Activated CD8-positive, alpha-beta memory T cell treated with anti-CD3 and anti-CD28 coated beads, Interleukin-2, amount 50 U/mL, for 1 hour (primary cell): Measurements from ENCODE around the gene TSC22D1.
"Not testable (repeated sequence)": the region's sequence is repeated elsewhere in the genome, so short reads cannot be mapped to it uniquely, and the experiment has no call there.

ENCODE experiments used
- DNase-seq: peaks from one replicate; pipeline ENCODE4 v3.0.0-alpha.2; 2020; ENCODE audit errors: extremely low read depth

TSC22D1 gene

DNA sequence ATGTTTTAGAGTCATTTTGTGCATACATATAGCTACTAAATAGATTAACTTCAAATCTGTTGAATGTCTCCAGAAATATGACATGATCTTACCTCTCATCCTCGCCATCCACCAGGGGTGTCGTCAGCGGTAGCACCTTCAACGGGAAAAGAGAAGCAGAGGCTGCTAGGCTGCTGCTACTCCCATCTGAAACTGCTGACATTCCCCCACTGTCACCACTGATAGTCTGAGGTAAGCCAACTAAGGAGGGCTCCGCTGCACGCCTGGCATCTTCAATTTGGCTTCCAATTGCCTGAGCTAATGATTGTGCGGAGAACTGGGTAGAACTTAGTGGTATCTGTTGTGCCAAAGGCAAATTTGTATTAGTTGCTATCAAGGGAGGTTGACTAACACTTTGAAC is 3.1 kb downstream of the TSC22D1 start:
- no peak for DNase-seq

DNA sequence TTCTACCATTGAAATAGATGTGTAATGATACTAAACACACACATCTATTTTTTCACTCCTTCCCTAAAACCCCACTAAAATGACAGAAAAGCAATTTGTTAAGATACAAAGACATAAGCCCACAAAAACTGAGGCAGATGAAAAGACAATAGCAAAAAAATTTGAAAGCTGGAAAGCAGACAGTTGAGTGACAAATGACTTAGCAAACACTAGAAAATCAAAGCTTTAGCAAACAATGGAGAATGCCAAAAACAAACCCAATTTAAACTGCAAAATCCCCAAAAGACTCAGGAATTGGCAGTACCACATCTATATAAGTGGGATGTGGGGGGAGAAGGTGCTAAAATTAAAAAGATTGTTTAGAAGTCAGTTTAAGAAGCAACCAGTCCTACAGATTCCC is 9.5 kb downstream of the TSC22D1 start:
- DNase-seq, result no peak

DNA sequence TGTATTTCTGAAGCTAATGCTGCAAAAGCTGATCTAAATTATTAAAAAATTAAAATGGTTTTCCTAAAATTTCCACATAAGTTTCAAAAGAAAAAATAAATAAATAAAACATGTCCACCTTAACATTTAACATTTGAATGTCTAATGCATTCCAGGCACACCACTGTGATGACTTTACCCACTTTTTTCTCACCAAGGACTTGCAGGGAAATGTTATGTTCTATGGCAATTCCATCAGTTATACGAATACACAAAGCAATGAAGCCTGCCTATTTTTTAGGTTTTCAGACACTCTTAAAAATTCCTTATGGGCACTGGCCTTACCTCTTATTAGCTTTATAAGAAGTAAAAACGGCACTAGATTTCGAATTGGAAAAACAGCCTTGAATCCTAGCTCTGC is 10.2 kb downstream of the TSC22D1 start:
- DNase-seq, result no peak

DNA sequence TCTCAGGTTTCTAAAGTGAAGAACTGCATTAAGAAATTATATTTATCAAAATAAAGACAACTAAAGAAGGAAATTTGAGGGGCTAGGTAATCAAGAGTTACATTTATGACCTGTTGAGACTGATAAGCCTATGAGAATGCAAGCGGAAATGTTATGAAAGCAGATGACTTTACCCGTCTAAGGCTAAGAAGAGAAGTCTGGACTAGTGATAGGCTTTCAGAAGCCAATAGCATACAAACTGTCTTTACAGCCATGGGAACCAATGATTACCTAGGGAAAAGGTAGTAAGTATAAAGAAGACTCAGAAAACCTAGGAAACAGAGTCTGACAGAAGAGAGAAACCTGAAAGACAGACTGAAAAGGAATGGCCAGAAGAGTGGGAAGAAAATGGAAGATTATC is 11.2 kb downstream of the TSC22D1 start:
- no peak for DNase-seq

DNA sequence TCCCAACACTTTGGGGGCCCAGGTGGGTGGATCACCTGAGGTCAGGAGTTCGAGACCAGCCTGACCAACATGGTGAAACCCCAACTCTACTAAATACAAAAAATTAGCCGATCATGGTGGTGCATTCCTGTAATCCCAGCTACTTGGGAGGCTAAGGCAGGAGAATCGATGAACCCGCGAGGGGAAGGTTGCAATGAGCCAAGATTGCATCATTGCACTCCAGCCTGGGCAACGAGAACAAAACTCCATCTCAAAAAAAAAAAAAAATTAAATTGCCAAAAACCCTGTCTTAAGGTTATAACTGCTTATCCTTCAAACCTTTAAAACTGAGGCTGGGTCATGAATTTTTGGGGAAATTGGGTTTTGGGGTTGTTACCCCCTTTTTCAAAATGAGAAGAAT is 13.3 kb downstream of the TSC22D1 start:
- not testable (repeated sequence) for DNase-seq

DNA sequence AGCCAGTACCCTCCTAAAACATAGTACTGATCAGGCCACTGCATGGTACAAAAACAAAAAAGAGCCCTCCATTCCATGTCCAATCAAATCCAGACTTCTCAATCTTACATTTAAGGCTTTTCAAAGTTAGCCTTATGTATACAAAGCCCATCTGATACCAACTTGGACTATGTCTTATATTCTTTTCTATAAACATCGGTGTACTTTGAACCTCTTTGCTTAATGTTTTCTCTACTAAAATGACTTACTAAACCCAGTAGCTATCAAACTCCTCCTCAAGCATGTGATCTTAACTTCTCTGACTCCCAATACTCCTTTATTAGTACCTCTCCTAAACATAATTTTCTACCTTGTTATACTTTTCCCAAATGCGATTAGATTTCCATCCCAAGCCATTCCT is 14.8 kb downstream of the TSC22D1 start:
- DNase-seq, result no peak

DNA sequence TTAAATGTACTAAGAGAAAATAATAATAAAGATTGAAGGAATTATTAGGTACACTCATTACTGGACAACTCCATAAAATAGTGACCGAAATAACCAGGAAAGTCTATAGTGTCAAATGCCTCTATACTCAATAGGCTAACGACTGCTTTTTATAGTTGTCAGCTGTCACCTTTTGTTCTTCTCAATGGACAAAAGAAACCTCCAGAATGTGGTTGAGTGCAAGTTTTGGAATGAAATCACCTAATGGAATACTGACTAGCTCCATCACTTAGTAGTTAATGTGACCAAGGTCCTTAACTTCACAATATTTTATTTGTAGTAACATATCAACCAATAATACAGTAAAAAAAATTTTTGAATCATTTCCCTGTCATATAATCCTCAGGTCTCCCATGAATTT is 18.1 kb downstream of the TSC22D1 start:
- no peak for DNase-seq

DNA sequence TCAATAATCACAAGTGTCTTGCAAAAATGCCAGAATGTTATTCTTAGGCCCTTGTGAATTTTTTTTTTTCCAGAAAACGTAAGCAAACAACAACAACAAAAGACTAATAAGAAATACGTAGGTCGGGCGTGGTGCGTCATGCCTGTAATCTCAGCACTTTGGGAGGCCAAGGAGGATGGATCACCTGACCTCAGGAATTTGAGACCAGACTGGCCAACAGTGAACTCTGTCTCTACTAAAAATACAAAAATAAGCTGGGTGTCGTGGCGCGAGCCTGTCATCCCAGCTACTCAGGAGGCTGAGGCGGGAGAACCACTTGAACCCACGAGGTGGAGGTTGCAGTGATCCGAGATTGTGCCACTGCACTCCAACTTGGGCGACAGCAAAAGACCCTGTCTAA is 20.9 kb downstream of the TSC22D1 start:
- no peak for DNase-seq

DNA sequence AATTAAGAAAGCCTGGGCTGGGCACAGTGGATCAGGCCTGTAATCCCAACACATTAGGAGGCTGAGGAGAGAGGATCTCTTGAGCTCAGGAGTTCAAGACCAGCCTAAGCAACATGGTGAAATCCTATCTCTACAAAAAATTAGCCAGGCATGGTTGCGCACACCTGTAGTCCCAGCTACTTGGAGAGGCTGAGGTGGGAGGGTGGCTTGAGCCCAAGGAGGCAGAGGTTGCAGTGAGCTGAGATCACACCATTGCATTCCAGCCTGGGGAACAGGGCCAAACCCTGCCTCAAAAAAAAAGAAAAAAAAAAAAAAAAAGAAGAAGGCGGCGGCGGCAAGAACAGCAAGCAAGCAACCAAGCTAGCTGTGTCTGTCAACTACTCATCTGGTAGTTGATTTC is 26.7 kb downstream of the TSC22D1 start:
- DNase-seq, result no peak

DNA sequence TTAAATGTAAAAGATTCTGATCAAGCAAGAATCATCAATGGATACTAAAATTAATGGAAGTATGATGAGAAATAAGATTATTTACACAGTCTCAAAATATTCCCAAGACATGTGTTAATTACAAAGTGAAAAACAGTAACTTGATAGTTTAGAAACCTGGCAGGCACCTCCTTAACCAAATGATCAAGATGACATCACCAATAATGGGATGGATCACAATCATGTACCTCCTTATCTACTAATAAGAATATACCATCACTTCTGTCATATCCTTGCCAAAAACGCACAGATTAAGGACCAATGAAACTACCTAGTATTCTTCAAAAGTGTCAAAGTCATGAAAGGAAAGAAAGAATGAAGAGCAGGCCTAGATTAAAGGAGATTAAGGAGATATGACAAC is 30.0 kb downstream of the TSC22D1 start:
- DNase-seq, result no peak

DNA sequence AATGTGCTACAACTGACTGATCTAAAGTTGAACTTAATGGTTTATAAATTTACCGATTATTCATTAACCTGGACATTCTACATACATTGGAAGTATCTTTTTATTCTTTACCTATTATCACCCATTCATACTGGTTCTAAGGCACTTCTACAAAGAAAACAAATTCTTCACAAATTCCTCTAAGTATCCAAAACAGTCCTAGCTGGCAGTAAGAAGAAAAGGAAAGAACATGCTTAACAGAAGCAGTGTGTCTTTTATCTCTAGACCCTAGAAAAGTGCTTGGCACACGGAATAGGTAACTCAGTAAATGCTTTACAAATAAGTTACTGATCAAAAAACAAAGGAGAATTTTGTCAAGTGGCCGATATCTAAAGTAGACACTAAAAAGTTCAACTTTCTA is 32.8 kb downstream of the TSC22D1 start:
- no peak for DNase-seq

DNA sequence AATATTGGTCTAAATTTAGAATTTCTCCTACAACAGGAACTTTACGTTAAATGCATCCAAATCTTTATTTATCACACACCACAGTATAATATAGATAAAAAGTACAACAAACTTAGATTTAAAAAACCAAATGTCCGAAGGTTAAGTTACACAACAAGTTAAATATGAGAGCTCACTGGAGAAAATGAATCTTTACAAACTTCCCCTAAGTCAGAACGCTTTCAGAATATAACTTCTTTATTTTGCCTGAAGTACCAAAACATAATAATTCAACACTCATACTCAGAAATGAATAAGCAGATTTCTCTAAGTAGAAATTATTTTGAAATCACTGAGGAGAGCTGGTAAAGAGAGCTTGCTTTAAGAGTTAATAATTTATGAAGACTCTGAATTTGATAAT is 33.8 kb downstream of the TSC22D1 start:
- DNase-seq, result no peak

DNA sequence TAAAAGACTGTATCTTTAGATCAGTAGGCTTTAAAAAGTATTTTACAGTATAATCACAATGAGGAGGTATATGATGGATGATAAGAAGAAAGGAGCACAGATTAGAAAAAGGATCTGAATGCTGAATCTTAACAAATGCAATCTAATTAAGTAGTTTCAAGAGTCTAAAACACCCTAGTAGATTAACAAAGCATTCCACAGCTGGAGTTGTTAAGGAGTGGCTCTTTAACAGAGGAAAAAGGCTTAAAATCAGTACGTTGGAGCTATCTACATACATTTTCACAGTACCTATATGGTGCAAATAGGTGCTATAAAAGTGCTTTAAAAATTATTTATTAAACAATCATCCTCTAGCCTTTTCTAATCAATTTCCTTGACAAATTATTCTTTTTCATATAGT is 34.5 kb downstream of the TSC22D1 start:
- no peak for DNase-seq

DNA sequence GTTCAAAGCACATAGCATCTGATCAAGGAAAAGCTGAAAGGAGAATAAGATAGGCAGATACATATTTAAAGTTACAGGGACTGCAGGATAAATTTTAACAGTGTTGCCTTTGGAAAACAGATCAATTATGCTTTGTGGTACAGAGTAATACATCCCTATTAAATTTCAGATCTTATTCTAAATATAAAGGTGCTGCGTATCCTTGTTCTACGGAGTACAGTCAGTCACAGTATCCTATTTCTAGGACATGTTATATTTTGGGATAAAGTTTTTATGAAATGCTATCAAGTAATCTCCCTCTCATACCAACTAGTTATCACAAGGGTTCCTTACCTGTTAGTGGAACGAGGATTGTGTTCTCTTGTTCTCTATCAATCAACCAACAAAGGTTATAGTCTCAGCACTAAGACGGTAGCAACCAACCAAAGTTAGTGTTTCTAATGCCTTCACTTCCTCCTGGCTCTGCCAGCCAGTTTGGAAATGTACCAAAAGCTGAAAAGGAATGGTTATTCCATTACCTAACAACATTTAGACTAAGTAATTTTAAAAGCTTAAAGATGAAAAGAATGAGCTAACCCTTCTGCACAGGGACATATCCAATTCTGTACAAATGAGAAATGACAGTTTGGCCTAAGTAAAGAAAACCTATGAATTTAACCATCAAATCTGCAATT is 35.2 kb downstream of the TSC22D1 start:
- no peak for DNase-seq

DNA sequence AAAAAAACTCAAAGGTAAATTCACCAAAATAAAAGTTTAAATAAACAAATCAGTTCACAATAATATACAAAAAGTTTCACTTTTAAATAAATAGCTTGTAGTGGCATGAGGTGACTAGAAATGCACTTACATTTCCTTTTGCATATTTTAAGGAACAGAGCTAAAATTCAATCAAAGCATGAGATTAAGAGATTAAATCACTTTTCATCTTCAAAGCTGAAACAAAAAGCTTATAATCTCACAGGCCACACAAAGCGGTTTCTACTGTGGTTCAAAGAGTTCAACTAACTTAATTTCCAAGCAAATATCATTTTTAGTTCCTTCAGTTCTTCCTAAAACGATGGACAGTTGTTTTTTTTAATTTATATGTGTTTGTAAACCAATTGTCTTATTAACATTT is 38.9 kb downstream of the TSC22D1 start:
- no peak for DNase-seq

DNA sequence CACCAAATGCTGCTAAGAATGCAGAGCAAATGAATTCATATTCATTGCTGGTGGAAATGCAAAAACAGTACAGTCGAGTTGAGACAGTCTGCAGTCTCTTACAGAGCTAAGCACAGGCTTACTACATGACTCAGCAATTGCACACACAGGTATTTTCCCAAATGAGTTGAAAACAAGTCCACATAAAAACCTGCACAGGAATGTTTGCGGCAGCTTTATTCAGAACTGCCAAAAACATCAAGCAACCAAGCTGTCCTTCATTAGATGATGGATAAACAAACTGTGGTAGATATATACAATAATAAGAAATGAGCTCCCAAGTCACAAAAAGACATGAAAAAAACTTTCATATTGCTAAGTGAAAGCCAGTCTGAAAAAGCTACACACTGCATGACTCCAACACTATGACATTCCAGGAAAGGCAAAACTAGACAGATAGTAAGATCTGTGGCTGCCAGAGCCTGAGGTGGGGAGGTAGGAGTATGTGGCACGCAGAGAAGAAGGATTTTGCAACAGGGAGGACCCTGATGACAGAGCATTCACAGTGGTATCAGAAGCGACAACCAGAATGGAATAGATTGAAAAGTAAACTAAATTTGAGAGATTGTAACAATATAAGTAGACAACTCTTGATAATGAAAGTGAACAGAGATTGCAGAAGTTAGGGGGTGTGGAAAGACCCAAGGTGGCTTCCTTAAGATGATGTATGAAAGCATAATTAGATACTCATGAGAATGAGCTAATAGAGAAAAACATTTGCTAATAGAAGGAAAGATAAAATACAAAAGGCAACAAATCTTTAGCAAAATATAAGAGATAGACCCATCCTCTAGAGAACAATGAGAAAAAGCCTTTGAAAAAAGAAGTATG is 52.7 kb downstream of the TSC22D1 start:
- DNase-seq, result no peak

DNA sequence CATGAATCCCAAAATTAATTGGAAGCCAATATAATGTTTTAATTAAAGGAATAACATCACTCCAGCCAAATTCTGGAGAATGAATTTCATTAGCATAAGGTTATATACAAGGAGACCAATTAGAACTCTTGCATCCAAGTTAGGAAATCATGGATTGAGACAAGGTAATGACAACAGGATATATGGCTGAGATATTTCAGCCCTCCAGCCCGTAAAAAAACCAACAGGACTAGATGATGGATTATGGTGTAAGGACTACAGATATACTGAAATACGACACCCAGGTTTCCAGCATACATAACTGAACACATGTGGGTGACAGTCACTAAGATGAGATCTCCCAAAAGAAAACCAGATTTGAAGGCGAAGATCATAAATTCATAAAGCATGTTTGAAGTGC is 56.5 kb downstream of the TSC22D1 start:
- no peak for DNase-seq

DNA sequence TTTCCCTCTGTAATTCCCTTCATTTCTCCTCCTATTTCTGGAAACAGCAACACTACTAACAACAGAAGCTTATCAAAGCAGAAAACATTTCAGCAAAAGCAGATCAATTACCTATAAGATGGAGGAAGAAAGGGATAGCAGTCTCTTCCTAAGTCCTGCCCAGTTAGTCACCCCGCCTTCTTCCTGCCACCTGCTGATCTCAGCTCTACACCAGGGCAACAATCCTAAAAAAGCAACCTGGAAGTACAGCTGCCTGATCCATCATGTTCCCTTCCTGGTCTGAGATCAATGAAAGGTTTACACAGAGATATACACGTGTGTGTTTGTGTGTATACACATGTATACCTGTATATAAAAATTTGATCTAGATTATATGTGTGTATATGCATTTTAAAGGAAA is 59.4 kb downstream of the TSC22D1 start:
- no peak for DNase-seq

DNA sequence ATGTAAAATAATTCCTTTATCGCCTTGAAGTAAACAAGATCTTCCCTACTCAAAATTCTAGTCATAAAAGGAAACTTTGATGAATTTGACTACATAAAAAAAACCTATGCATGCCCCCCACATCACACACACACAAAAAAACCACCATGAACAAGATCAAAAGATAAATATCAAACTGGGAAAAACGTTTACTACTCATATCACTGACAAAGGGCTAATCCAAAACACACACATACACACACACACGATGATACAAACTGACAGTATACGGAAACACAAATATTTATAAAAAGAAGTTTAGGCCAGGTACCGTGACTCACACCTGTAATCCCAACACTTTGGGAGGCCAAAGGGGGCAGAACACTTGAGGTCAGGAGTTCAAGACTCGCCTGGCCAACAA is 61.9 kb downstream of the TSC22D1 start:
- no peak for DNase-seq

DNA sequence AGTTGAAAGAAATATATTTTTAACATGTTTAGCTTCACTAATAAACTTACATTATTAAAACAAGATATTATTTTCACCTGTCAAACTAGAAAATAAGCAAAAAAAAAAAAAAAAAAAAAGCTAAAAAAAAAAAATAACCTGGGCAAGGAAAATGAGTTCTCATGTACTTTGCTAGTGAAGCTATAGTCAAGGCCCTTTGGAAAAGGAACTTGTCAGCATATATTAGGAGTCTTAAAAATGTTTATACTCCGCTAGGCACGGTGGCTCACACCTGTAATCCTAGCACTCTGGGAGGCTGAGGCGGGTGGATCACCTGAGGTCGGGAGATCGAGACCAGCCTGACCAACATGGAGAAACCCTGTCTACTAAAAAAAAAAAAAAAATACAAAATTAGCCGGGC is 66.3 kb downstream of the TSC22D1 start:
- DNase-seq, result not testable (repeated sequence)

DNA sequence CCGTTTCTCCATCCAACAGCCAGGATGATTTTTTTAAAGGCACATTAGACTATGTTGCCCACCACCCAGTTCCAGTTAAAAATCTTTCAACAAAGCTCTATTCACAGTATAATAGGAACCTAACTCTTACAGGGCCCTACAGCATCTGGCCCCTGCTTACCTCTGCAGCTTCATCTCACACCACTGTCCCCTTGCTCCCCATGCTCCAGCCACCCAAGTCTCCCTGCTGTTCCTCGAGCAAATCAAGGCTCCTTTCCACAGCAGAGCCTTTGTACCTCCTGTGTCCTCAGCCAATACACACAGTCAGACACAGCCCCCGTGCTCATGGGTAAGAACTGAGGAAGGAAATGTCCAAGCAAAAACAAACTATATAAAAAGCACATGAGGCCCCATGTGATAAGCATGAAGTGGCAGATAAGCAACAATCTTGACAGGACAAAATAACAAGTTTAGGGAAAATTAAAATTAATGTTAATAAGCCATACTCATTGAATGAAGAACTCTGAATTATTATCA is 67.5 kb downstream of the TSC22D1 start:
- no peak for DNase-seq

DNA sequence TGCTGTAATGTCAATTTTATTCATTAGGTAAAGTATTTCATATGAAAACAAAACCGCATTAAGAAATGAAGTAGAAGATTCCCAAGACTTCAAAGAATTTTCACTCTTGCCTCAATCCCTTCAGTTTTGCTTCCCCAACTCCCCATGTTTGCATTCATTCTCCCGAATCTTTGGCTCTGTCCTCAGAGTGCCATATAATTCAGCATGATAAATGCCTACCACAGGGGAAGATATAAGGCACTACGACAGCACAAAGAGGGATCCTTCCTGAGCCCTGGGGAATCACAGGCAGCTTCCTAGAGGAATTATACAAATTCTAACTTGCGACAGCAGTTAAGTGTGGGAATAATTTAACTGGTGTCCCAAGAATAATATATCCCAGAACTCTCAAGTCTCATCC is 68.5 kb downstream of the TSC22D1 start:
- no peak for DNase-seq

DNA sequence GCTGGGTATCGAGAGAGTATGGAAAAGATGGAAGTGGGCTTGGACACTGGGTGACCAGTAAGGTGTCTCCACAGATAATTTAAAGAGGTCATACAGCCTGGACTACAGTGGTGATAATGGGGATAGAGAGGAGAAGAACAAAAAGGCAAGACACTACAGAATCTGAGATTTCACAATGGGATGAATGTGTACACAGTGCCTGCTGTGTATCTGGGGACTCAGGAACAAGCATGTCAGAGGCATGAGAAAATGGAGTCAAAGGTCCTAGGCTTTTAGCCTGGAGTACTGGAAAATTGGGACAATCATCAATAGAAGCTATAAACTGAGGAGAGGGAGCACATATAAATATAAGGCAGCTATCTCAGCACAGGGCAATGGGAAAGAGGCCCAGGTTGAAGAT is 69.4 kb downstream of the TSC22D1 start:
- no peak for DNase-seq
